ENCODE measurements around the gene CRBN. TPM values are rescaled to one million over a fixed set of nuclear protein-coding genes. Genes with fewer than 3 reads are reported as not detected.

CRBN gene
- total RNA-seq, 3 donors from 2014 or later = 111 to 197 (median 143) TPM

DNA sequence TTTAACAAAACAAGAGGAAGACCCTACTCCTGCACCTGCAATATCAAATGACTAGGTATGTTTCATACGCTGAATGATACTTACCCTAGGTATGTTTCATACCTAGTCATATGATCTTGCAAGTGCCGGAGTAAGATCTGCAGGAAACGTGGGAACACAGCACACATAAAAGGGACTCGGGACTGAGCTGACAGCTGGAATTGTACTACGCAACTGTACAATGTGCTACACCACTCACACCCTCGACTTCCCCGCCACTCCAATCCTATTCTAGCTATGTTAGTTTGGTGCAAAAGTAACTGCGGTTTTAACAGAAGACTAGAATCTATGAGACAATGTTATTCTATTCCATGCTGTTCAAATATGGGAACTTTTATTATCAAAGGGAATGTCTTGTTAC, 22.0 kb downstream of the CRBN start:
- no peak for TF ChIP-seq POLR2A (IDR thresholded peaks at IDR 0.05)
- TF ChIP-seq, protein P1, sequence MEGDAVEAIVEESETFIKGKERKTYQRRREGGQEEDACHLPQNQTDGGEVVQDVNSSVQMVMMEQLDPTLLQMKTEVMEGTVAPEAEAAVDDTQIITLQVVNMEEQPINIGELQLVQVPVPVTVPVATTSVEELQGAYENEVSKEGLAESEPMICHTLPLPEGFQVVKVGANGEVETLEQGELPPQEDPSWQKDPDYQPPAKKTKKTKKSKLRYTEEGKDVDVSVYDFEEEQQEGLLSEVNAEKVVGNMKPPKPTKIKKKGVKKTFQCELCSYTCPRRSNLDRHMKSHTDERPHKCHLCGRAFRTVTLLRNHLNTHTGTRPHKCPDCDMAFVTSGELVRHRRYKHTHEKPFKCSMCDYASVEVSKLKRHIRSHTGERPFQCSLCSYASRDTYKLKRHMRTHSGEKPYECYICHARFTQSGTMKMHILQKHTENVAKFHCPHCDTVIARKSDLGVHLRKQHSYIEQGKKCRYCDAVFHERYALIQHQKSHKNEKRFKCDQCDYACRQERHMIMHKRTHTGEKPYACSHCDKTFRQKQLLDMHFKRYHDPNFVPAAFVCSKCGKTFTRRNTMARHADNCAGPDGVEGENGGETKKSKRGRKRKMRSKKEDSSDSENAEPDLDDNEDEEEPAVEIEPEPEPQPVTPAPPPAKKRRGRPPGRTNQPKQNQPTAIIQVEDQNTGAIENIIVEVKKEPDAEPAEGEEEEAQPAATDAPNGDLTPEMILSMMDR (IDR thresholded peaks at IDR 0.05) = no peak
- no peak for TF ChIP-seq POLR2AphosphoS5 (IDR thresholded peaks at IDR 0.05)

DNA sequence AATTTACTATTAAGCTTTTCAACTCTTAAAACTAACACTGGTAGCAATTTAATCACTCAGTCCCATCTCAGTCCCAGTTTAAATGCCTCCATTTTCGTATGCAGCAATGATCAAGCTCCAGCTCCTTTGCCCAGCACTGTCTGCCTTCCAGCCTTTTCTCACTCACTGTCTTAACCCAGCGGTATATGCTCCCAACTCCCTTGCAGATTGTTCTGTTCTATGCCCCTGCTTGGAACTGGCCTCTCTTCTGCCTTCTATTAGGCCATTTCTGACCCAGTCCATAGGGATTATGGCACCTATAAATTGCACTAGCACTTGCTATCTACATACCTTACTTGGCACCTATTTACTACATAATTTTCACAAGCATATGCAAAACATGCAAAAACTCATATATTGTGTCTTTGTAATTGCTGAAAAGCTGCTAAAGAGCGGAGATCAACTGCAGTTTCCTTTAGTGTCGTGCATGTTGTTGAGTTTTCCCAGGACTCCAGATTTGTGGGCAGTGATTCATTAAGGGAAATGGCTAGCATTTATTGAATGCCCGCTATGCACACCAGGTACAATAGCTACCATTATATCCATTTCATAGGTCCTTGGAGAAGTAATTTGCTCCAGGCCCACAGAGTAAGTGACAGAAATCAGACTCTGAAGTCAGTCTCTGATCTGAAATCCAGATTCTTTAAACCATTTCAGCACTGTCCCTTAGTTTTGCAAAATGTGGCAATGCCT, 24.4 kb downstream of the CRBN start:
- DNase-seq (ENCODE audit: low spot score in 2 of 2) = no peak
- peaks cover 11% of the 10 kb centered on the region for H3K36me3 ChIP-seq
- no peaks in the 10 kb centered on the region for H3K9me3 ChIP-seq
- H3K27ac ChIP-seq = no peak overlapping the region
- no peaks in the 10 kb centered on the region for H3K27me3 ChIP-seq
- no peak for TF ChIP-seq POLR2A (IDR thresholded peaks at IDR 0.05)
- TF ChIP-seq, protein P1 (IDR thresholded peaks at IDR 0.05) = no peak
- TF ChIP-seq POLR2AphosphoS5 (IDR thresholded peaks at IDR 0.05) = no peak
- H3K4me3 ChIP-seq = no peak overlapping the region
- H3K4me1 ChIP-seq = no peaks in the 10 kb centered on the region
- intact Hi-C loops (cut with DNase I; ENCODE audit: low total_unique reads) = no loop called here

More for the DNA sequence above, 22.0 kb downstream of the CRBN start:
- Histone ChIP-seq H3K27me3 (no peaks in the 10 kb centered on the region), H3K4me3 (no peak overlapping the region), H3K9me3 (no peaks in the 10 kb centered on the region), H3K4me1 (no peaks in the 10 kb centered on the region), H3K27ac (no peak overlapping the region), H3K36me3 (peaks cover 11% of the 10 kb centered on the region)
- intact Hi-C loops (cut with DNase I; ENCODE audit: low total_unique reads) = no loop called here
- no peak for DNase-seq (ENCODE audit: low spot score in 2 of 2)

DNA sequence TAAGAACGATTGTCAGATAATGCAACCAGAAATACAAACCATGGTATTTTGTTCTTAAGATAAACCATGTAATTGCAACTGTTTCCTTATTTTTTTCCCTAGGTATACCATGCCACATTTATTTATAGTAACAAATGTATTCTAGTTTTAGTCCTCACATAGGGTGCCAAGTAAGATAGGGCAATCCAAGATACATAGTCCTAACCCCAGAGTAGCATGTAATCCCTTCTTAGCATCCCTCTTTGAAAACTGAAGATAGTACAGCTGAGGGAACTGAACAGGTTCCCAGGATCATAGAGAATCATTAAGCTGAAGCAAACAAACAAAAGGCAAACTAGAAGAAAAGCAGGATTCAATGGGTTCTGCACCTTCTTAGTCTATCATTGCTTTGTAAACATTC, 28.0 kb downstream of the CRBN start:
- intact Hi-C loops (cut with DNase I; ENCODE audit: low total_unique reads) = no loop called here
- H3K36me3 ChIP-seq = peaks cover 14% of the 10 kb centered on the region
- DNase-seq (ENCODE audit: low spot score in 2 of 2) = no peak
- H3K4me1 ChIP-seq = no peaks in the 10 kb centered on the region
- no peak overlapping the region for H3K27ac ChIP-seq
- no peak overlapping the region for H3K4me3 ChIP-seq
- no peaks in the 10 kb centered on the region for H3K9me3 ChIP-seq
- no peaks in the 10 kb centered on the region for H3K27me3 ChIP-seq
- TF ChIP-seq POLR2AphosphoS5 (IDR thresholded peaks at IDR 0.05) (no peak), POLR2A (IDR thresholded peaks at IDR 0.05) (no peak)
- TF ChIP-seq, protein P1 (IDR thresholded peaks at IDR 0.05) = no peak

DNA sequence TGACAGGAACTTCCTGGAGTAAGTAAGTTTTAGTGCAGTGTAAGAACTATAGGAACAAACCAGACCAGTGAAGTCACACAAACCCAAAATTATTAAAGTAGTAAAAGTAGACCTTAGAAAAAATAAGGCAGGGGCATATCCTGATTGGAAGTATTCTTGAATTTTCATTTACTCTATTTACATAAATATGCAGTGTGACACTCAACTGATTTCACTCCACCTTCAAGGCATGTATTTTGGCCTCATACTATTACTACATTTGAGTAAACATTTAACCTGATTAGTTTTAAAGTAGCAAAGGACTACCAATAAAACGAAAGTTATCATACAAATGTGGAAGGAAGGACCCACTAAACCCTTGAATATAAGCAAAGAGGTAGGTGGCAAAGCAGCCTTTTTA, 29.9 kb downstream of the CRBN start:
- H3K27me3 ChIP-seq = no peaks in the 10 kb centered on the region
- peaks cover 15% of the 10 kb centered on the region for H3K36me3 ChIP-seq
- no peak overlapping the region for H3K4me3 ChIP-seq
- no peaks in the 10 kb centered on the region for H3K9me3 ChIP-seq
- no peaks in the 10 kb centered on the region for H3K4me1 ChIP-seq
- no peak for DNase-seq (ENCODE audit: low spot score in 2 of 2)
- TF ChIP-seq POLR2A (IDR thresholded peaks at IDR 0.05) (no peak), POLR2AphosphoS5 (IDR thresholded peaks at IDR 0.05) (no peak)
- TF ChIP-seq, protein P1 (IDR thresholded peaks at IDR 0.05) = no peak
- no peak overlapping the region for H3K27ac ChIP-seq
- intact Hi-C loops (cut with DNase I; ENCODE audit: low total_unique reads) = no loop called here

DNA sequence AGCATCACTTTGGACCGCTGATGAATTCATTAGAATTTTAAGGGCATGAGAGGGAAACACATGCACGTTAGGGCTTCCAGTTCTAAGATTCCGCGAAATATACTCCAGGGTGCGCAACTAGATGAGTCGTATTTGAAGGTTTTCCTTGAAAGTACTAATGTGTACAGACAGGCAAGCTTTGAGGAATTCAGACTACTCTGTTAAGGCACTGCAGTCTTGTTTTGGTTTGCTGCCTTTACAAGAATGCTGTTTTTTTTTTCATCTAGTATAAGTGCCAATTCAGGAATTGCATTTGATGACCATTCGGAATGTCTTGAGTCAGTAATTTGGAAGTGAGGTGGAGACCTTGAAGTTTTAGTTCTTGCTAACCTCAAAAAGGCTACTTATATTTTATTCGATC, 33.7 kb downstream of the CRBN start:
- intact Hi-C loops (cut with DNase I; ENCODE audit: low total_unique reads) = no loop called here
- H3K36me3 ChIP-seq = peaks cover 4% of the 10 kb centered on the region
- TF ChIP-seq POLR2A (IDR thresholded peaks at IDR 0.05) (no peak), POLR2AphosphoS5 (IDR thresholded peaks at IDR 0.05) (no peak)
- TF ChIP-seq, protein P1 (IDR thresholded peaks at IDR 0.05) = no peak
- H3K4me3 ChIP-seq = no peak overlapping the region
- H3K27me3 ChIP-seq = no peaks in the 10 kb centered on the region
- no peaks in the 10 kb centered on the region for H3K9me3 ChIP-seq
- H3K27ac ChIP-seq = no peak overlapping the region
- DNase-seq (ENCODE audit: low spot score in 2 of 2) = no peak
- no peaks in the 10 kb centered on the region for H3K4me1 ChIP-seq

Measured in breast epithelium (tissue), 4 donors.